Vagina (tissue), 2 donors: ENCODE measurements around the gene PPM1E.

Experiments
- POLR2A ChIP-seq, 2 donors: fragments of 450-650 bp; IDR thresholded peaks; one replicate each; pipeline ENCODE4 v1.6.1; 2017; ENCODE audit warnings: antibody characterized with exemption in 2 of 2, mild to moderate bottlenecking in 2 of 2, moderate library complexity in 2 of 2
- POLR2AphosphoS5 ChIP-seq, 2 donors: sonication (generic); formaldehyde crosslinking; IDR thresholded peaks; one replicate each; pipeline ENCODE4 v1.9.0; 2017; ENCODE audit warnings: antibody characterized with exemption in 2 of 2, mild to moderate bottlenecking in 2 of 2, low read depth in 1 of 2; ENCODE audit not compliant: insufficient read depth in 1 of 2
- TF ChIP-seq, protein P1 (sequence below), 3 experiments: fragments of 450-650 bp in 2 of 3; fragments of 200-600 bp in 1 of 3; sonication (generic) in 1 of 3; IDR thresholded peaks; one replicate each; pipeline ENCODE4 v1.5.1; 2017 to 2019; ENCODE audit warnings: antibody characterized with exemption in 3 of 3, mild to moderate bottlenecking in 2 of 3, moderate library complexity in 2 of 3

DNA sequence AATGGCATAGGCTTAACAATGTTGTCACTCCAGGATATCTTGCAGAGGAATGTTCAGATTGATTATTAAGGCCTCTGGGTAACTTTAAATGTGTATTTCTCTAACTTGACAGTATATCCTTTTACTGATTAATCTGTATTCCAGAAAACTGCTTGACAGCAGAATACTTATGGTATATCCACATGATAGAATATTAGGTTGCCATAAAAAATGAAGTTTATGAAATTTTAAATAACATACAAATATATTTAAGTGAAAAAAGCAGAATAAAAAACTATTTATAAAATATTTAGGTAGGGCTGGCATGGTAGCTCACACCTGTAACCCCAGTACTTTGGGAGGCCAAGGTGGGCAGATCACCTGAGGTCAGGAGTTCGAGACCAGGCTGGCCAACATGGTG, 244.4 kb downstream of the PPM1E start:
- TF ChIP-seq, protein P1, sequence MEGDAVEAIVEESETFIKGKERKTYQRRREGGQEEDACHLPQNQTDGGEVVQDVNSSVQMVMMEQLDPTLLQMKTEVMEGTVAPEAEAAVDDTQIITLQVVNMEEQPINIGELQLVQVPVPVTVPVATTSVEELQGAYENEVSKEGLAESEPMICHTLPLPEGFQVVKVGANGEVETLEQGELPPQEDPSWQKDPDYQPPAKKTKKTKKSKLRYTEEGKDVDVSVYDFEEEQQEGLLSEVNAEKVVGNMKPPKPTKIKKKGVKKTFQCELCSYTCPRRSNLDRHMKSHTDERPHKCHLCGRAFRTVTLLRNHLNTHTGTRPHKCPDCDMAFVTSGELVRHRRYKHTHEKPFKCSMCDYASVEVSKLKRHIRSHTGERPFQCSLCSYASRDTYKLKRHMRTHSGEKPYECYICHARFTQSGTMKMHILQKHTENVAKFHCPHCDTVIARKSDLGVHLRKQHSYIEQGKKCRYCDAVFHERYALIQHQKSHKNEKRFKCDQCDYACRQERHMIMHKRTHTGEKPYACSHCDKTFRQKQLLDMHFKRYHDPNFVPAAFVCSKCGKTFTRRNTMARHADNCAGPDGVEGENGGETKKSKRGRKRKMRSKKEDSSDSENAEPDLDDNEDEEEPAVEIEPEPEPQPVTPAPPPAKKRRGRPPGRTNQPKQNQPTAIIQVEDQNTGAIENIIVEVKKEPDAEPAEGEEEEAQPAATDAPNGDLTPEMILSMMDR (IDR thresholded peaks at IDR 0.05) = no peak
- TF ChIP-seq POLR2A (IDR thresholded peaks at IDR 0.05) (no peak), POLR2AphosphoS5 (IDR thresholded peaks at IDR 0.05; ENCODE audit: insufficient read depth in 1 of 2, low read depth in 1 of 2) (no peak)
